ENCODE data around the gene SPINK8. TPM values are rescaled to one million over a fixed set of nuclear protein-coding genes. Genes with fewer than 3 reads are reported as not detected.

The SPINK8 gene
- total and polyA plus RNA-seq, 2 of the 4 experiments (the other 2 are of a cell fraction): not detected

GRCh38 chr3:48343432-48343831 lies 10.0 kb upstream of the SPINK8 start:
- no TSS peak for BruUV-seq (replicated peaks)
- Histone ChIP-seq H3K36me3 (ENCODE audit: control insufficient read depth, insufficient read depth, low read length) (no peaks in the 10 kb centered on the region), H2BK5ac (ENCODE audit: low read depth, low read length, poor library complexity, severe bottlenecking) (no peak overlapping the region), H3K9ac (ENCODE audit: low read depth, low read length) (no peak overlapping the region), H3K27ac (ENCODE audit: insufficient read depth, low read length) (no peak overlapping the region), H3K9me1 (ENCODE audit: insufficient read depth, low read length) (no peaks in the 10 kb centered on the region), H2AFZ (replicated peaks; ENCODE audit: low read length, poor library complexity) (no peak overlapping the region), H3K27me3 (ENCODE audit: control insufficient read depth, insufficient read depth, low read length) (peaks cover 4% of the 10 kb centered on the region; the same call in 1 of the 2 replicates), H3K4me1 (ENCODE audit: control insufficient read depth, insufficient read depth, low read length) (no peaks in the 10 kb centered on the region), H3K14ac (replicated peaks; ENCODE audit: low read depth, low read length) (no peak overlapping the region), H2BK15ac (ENCODE audit: low read depth, low read length) (no peak overlapping the region), H3K4me3 (ENCODE audit: insufficient read depth, low read depth, low read length) (no peak overlapping the region), H4K20me1 (ENCODE audit: insufficient read depth, low read length) (no peaks in the 10 kb centered on the region), H3K56ac (ENCODE audit: extremely low read depth, insufficient read depth, low read length) (no peak overlapping the region), H2BK20ac (ENCODE audit: low read depth, low read length) (no peak overlapping the region), H4K5ac (ENCODE audit: low read depth, low read length) (no peak overlapping the region), H3K9me3 (ENCODE audit: control insufficient read depth, insufficient read depth, low read length) (no peaks in the 10 kb centered on the region), H3K18ac (ENCODE audit: low read depth, low read length) (no peak overlapping the region), H2BK120ac (ENCODE audit: low read depth, low read length) (no peak overlapping the region), H2AK9ac (replicated peaks; ENCODE audit: low read depth, low read length, poor library complexity) (no peak overlapping the region), H3K4me2 (ENCODE audit: low read depth, low read length) (no peak overlapping the region), H2AK5ac (ENCODE audit: low read depth, low read length) (no peak overlapping the region), H3K4ac (ENCODE audit: low read depth, low read length) (no peak overlapping the region), H3K79me1 (ENCODE audit: low read depth in 1 of 2, low read length in 2 of 2) (no peaks in the 10 kb centered on the region), H3K23ac (ENCODE audit: low read depth, low read length) (no peak overlapping the region), H4K91ac (ENCODE audit: insufficient read depth, low read depth, low read length) (no peak overlapping the region), H4K8ac (ENCODE audit: low read depth in 2 of 2, low read length in 2 of 2) (no peak overlapping the region)
- in situ Hi-C loops (cut with MboI; ENCODE audit: low sequenced_read_pairs) (no loop called here), intact Hi-C loops (cut with micrococcal nuclease) (no loop called here), dilution Hi-C loops (cut with HindIII; ENCODE audit: low sequenced_read_pairs, unreplicated experiment) (no loop called here)
- no peak for TF ChIP-seq MAFK (IDR thresholded peaks at IDR 0.05; ENCODE audit: low read depth, low read length)
- TF ChIP-seq CHD1 (IDR thresholded peaks at IDR 0.05; ENCODE audit: low read depth, low read length): no peak
- TF ChIP-seq MXI1 (IDR thresholded peaks at IDR 0.05; ENCODE audit: borderline replicate concordance, low read depth, low read length): no peak
- POLR2A ChIA-PET (ENCODE audit: unreplicated experiment): no interaction called here
- no CpG with 5 or more reads among the region's 8 CpGs for WGBS, 2 experiments (ENCODE audit: extremely low coverage in 2 of 2, insufficient read length in 1 of 2)
- DNase-seq (no peak), ATAC-seq (ENCODE audit: low read depth) (no peak; the same call in none of the 2 replicates)
- CTCF ChIA-PET: interaction anchor here (0.6 kb wide), 1 partner anchor 970 kb away, joined by 4 read pairs; no protein-coding TSS in a partner anchor
